Ishikawa (cell line): ENCODE measurements around the gene ABCC3.

Experiments
- CEBPB ChIP-seq: IDR thresholded peaks from 2 replicates; pipeline ENCODE4 v1.6.1; 2012
- CREB1 ChIP-seq: IDR thresholded peaks from 2 replicates; pipeline ENCODE4 v1.6.1; 2012; ENCODE audit warnings: low read depth
- EGR1 ChIP-seq: IDR thresholded peaks from 2 replicates; pipeline ENCODE4 v1.6.1; 2012
- EP300 ChIP-seq: IDR thresholded peaks from 2 replicates; pipeline ENCODE4 v1.6.1; 2012; ENCODE audit warnings: borderline replicate concordance
- FOXM1 ChIP-seq: IDR thresholded peaks from 2 replicates; pipeline ENCODE4 v1.6.1; 2012; ENCODE audit warnings: low read depth, borderline replicate concordance
- NFIC ChIP-seq: IDR thresholded peaks from 2 replicates; pipeline ENCODE4 v1.6.1; 2012
- RAD21 ChIP-seq: IDR thresholded peaks from 2 replicates; pipeline ENCODE4 v1.6.1; 2012; ENCODE audit warnings: low read depth
- TAF1 ChIP-seq: IDR thresholded peaks from 2 replicates; pipeline ENCODE4 v1.6.1; 2012; ENCODE audit warnings: low read depth, mild to moderate bottlenecking
- TCF12 ChIP-seq: IDR thresholded peaks from 2 replicates; pipeline ENCODE4 v1.6.1; 2012; ENCODE audit warnings: low read depth
- TEAD4 ChIP-seq: IDR thresholded peaks from 2 replicates; pipeline ENCODE4 v1.6.1; 2012
- YY1 ChIP-seq: IDR thresholded peaks from 2 replicates; pipeline ENCODE4 v1.6.1; 2012; ENCODE audit warnings: low read depth
- ZBTB7A ChIP-seq: IDR thresholded peaks from 2 replicates; pipeline ENCODE4 v1.6.1; 2012; ENCODE audit warnings: low read depth
- TF ChIP-seq, protein P1 (sequence below): IDR thresholded peaks from 2 replicates; pipeline ENCODE4 v1.6.1; 2012
- TF ChIP-seq, protein P2 (sequence below): IDR thresholded peaks from 2 replicates; pipeline ENCODE4 v1.6.1; 2012
- TF ChIP-seq, protein P3 (sequence below): IDR thresholded peaks from 2 replicates; pipeline ENCODE4 v1.6.1; 2012; ENCODE audit warnings: low read depth, mild to moderate bottlenecking

ABCC3 gene

DNA sequence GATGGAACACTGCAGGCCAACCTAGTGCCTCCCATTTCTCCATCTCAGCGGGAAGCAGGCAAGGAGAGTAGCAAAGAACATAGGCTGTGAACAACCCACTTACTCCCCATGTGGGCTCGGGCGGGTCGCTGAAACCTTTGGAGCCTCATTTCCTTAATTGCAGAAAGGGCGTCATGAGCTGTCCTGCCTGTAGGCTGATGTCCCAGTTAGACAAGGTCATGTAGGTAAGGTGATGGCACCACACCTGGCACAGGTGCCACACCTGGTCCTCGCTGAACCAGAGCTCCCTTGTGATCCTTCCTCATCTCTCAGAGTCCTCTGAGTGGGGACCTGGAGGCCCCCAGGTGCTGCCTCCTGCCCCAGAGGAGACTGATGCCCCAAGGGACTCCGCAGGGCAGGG lies 22.9 kb downstream of the ABCC3 start:
- TF ChIP-seq EP300, result no peak
- TF ChIP-seq, protein P1, sequence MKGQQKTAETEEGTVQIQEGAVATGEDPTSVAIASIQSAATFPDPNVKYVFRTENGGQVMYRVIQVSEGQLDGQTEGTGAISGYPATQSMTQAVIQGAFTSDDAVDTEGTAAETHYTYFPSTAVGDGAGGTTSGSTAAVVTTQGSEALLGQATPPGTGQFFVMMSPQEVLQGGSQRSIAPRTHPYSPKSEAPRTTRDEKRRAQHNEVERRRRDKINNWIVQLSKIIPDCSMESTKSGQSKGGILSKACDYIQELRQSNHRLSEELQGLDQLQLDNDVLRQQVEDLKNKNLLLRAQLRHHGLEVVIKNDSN, result no peak
- no peak for TF ChIP-seq YY1
- no peak for TF ChIP-seq TCF12
- no peak for TF ChIP-seq TAF1
- TF ChIP-seq ZBTB7A, result no peak
- no peak for TF ChIP-seq EGR1
- no peak for TF ChIP-seq RAD21
- no peak for TF ChIP-seq CEBPB
- no peak for TF ChIP-seq FOXM1
- no peak for TF ChIP-seq TEAD4

DNA sequence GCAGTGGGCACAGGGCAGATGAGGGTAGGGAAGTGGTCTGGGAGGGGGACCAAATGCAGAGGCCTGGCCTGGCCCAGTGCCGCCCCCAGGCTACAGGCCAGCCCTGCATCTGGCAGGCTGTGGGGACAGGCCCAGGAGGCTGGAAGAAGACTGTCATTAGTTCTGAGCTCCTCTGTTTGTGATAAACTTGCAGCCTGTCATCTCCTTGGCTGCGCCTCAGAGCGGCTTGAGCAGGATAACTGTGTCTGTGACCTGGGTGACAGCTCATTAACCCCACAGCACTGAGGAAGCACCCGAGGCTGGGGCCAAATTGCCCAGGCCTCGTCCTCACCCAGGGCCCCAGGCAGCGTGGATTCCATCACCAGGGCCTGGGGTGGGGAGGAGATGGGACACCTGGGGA lies 23.9 kb downstream of the ABCC3 start:
- no peak for TF ChIP-seq CREB1
- TF ChIP-seq, protein P2, sequence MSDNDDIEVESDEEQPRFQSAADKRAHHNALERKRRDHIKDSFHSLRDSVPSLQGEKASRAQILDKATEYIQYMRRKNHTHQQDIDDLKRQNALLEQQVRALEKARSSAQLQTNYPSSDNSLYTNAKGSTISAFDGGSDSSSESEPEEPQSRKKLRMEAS, result no peak
- no peak for TF ChIP-seq CEBPB
- TF ChIP-seq, protein P3, sequence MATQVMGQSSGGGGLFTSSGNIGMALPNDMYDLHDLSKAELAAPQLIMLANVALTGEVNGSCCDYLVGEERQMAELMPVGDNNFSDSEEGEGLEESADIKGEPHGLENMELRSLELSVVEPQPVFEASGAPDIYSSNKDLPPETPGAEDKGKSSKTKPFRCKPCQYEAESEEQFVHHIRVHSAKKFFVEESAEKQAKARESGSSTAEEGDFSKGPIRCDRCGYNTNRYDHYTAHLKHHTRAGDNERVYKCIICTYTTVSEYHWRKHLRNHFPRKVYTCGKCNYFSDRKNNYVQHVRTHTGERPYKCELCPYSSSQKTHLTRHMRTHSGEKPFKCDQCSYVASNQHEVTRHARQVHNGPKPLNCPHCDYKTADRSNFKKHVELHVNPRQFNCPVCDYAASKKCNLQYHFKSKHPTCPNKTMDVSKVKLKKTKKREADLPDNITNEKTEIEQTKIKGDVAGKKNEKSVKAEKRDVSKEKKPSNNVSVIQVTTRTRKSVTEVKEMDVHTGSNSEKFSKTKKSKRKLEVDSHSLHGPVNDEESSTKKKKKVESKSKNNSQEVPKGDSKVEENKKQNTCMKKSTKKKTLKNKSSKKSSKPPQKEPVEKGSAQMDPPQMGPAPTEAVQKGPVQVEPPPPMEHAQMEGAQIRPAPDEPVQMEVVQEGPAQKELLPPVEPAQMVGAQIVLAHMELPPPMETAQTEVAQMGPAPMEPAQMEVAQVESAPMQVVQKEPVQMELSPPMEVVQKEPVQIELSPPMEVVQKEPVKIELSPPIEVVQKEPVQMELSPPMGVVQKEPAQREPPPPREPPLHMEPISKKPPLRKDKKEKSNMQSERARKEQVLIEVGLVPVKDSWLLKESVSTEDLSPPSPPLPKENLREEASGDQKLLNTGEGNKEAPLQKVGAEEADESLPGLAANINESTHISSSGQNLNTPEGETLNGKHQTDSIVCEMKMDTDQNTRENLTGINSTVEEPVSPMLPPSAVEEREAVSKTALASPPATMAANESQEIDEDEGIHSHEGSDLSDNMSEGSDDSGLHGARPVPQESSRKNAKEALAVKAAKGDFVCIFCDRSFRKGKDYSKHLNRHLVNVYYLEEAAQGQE, result no peak
- TF ChIP-seq EP300, result no peak
- no peak for TF ChIP-seq FOXM1
- no peak for TF ChIP-seq TAF1
- TF ChIP-seq EGR1, result no peak
- no peak for TF ChIP-seq RAD21
- TF ChIP-seq, protein P1, result no peak
- TF ChIP-seq TCF12, result no peak
- no peak for TF ChIP-seq NFIC
- TF ChIP-seq TEAD4, result no peak
- no peak for TF ChIP-seq YY1

DNA sequence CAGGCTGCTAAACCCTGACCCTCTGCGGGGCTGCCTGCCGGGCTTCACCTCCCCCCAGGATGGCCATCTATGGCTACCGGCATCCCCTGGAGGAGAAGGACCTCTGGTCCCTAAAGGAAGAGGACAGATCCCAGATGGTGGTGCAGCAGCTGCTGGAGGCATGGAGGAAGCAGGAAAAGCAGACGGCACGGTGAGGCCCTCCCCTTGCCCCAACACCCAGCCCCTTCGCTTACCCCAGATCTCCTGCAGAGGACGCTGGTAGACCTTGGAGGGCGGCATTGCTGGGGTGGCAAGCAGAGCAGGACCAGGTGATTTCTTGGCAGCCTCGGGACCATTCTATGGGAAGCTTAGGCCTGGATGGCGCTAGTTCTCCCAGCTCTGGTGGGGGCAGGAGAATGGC lies 24.5 kb downstream of the ABCC3 start:
- TF ChIP-seq, protein P3, result no peak
- TF ChIP-seq EP300 (no peak), YY1 (no peak), CREB1 (no peak), NFIC (no peak), TEAD4 (no peak), TAF1 (no peak), ZBTB7A (no peak), EGR1 (no peak)

DNA sequence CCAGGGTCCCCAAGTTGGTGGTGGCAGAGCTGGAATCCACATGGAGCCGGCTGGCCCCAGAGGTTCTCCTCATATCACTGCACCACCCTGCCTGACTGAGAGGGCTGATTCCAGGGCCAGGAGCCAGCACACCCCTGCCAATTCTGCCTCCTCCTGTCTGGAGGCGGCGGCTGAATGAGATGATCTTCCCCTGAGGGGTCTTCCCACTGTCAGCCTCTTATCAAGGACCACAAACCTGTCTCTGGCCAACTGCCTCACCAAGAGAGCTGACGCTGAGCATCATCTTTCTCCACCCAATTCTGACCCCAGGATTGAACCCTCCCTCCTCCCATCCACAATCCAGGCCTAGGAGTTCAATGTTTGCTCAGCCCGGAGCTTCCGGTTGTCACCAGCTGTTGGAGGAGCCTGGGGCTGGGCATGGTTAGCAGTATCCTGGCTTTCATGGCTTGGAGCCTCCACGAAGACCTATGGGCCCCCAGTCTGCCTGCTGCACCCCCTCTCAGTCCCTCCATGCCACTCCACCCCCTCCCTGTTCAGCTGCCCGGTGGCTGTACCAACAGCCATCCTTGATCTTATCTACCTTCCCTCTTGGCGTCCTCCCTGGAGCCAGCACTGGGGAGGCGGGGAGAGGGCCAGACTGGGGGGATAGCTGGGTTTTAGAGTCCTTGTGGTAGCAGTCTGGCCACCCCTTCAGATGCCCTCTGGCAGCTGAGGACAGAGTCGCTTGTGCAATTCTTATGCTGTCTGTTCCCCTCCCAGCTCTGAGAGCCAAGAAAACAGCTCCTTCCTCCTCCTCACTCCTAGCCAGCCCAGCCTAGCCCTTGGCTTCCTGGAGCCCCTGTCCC lies 25.6 kb downstream of the ABCC3 start:
- TF ChIP-seq YY1 (no peak), CEBPB (0 out of 2 replicates have a peak, but pooled peaks have one; percentile 25)

DNA sequence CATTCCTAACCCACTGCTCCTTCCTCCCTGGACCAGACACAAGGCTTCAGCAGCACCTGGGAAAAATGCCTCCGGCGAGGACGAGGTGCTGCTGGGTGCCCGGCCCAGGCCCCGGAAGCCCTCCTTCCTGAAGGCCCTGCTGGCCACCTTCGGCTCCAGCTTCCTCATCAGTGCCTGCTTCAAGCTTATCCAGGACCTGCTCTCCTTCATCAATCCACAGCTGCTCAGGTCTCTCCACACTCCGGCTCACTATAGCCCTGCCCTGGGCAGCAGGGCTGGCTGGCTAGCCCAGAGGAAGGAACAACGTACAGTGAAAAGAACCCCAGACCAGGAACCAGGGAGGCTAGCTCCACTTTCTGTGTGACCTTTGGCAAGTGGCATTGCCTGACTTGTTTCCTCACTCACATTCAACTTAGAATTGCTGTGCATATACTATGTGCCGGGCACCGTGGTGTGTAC lies 26.2 kb downstream of the ABCC3 start:
- no peak for TF ChIP-seq EGR1
- no peak for TF ChIP-seq RAD21
- TF ChIP-seq CEBPB, result no peak
- no peak for TF ChIP-seq FOXM1
- no peak for TF ChIP-seq NFIC
- TF ChIP-seq EP300, result no peak
- TF ChIP-seq TCF12, result no peak
- no peak for TF ChIP-seq ZBTB7A
- TF ChIP-seq TAF1, result no peak
- TF ChIP-seq, protein P2, result no peak
- no peak for TF ChIP-seq YY1
- TF ChIP-seq, protein P1, result no peak
- TF ChIP-seq, protein P3, result no peak
- TF ChIP-seq CREB1, result no peak
- TF ChIP-seq TEAD4, result no peak
